HuH-7 (cell line): ENCODE measurements around the gene MELTF.

Source experiments
- DNase-seq: peaks from one replicate; pipeline ENCODE4 v3.0.0; 2011; ENCODE audit warnings: low spot score

MELTF gene

GRCh38 chr3:196994056-196994455 lies 35.6 kb downstream of the MELTF start:
- DNase-seq: no peak

DNA sequence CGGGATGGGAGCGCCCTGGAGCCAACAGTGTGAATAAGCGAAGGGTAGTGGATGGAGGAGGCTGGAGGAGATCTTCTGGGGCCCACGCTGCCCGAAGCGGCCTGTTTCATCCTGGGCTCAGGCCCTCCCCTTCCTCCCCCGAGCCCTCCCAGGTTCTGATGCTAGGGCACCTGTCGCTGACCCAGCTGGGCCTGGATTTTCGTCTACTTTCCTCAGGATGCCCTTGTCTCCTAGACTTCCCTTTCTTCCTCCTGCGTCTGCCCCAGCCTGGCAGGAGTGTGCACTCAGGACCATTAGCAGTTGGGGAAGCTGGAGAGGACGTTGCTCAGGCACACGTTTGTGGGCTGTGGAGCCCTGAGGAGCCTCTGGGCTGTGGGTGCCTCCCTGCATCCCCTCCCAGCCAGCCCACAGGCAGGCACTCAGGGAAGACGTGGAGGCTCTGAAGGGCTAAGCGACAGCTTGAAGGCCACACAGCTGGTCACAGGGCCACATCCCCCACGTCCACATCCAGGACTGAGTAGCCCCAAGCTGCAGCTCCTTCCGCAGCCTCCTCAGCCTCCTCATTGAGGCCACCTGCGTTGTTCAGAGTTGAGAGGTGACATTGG lies 37.1 kb downstream of the MELTF start:
- DNase-seq: no peak

GRCh38 chr3:196991581-196992460 lies 37.8 kb downstream of the MELTF start:
- DNase-seq: no peak

- DNase-seq: no peak
Observed at GRCh38 chr3:196990601-196991007, 39.0 kb downstream of the MELTF start.

- DNase-seq: no peak
Observed at GRCh38 chr3:196989721-196990262, 39.8 kb downstream of the MELTF start.

- DNase-seq: peak; percentile 79
Observed at GRCh38 chr3:196988241-196989029, 41.2 kb downstream of the MELTF start.

DNA sequence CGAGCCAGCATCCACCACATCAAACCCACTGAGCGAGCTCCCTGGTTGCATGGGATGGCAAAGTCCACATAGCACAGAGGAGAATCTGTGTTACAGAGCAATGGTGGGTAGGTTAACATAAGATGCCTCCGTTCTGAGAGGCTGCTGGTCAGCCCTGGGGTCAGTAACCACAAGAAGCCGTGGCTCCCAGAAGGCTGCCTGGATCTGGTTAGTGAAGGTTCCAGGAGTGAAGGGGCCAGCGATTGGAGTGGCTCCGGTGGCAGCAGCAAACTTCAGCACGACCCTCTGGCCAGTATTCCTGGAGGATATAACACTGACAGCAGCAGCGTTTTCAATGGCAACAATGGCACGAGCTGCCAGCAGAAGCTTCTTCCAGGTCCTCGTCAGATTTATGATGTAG lies 42.6 kb downstream of the MELTF start:
- no peak for DNase-seq

GRCh38 chr3:196985954-196986885 lies 43.4 kb downstream of the MELTF start:
- DNase-seq: no peak

DNA sequence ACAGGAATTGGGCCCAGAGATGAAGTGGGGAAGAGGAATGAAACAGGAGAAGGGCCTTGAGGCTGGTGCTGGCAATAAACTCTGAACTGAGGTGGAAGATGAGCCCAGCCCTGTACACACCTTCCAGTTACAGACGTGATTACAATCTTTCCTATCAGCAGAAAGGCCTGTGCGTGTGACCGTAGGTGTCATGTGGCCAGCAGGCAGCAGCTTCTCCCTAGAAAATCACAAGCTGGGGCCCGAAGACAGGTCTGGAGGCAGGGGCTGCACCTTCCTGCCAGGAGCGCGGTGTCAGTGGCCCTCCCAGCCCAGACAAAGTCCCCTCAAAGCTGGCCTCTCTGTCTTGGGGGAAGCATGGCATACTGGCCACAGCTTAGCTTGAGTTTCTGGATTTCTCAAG lies 44.3 kb downstream of the MELTF start:
- DNase-seq: no peak

- no peak for DNase-seq
Observed at GRCh38 chr3:196983186-196983585, 46.4 kb downstream of the MELTF start.

DNA sequence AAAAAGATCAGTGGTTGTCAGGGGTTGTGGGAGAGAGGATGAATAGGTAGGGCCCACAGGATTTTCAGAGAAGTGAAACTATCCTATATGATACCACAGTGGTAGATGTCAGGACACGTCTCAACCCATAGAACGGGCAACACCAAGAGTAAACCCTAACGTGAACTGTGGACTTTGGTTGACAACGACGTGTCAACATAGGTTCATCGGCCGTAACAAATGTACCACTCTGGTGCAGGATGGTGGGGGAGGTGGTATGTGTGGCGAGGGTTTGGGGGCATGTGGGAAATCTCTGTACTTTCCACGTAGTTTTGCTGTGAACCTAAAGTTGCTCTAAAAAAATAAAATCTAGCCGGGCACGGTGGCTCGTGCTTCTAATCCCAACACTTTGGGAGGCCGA lies 48.0 kb downstream of the MELTF start:
- no peak for DNase-seq

DNA sequence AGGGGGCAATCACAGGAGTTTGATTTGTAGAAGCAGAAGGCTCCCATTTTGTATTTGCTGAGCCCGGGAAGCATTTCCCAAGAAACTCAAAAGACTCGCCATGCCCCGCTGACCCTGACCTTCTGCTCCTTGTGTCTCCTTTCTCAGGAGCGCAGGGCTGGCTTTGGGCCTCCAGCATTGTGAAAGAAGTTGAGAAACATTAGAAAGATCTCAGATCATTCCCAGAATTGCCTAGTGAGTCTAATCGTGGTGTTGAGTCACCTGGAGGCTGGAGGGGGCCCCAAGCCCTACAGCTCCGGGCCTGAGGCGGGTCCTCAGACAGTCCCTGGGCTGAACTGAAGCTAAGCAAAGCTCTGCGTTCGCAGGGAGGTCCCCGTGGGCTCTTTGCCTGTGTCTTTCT lies 50.1 kb downstream of the MELTF start:
- DNase-seq: no peak

- no peak for DNase-seq
Observed at GRCh38 chr3:196976941-196977340, 52.7 kb downstream of the MELTF start.

DNA sequence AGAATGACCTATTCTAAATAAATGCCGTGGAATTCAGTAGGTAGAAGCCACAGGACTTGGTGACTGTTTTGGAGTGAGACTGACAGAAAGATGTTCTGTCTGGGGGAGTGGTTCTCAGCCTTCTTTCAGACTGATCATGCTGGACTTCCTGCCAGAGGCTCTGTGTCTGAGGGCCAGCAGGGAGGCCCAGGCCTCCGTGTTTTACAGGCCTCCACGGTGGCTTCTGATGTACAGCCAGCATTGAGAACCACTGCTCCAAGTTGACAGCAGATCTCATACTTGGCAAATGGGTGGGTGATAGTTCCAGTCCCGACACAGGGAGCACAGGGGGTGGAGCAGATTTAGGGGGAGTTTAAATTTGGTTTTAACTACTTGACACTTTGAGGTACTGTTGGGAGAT lies 54.3 kb downstream of the MELTF start:
- DNase-seq: no peak

DNA sequence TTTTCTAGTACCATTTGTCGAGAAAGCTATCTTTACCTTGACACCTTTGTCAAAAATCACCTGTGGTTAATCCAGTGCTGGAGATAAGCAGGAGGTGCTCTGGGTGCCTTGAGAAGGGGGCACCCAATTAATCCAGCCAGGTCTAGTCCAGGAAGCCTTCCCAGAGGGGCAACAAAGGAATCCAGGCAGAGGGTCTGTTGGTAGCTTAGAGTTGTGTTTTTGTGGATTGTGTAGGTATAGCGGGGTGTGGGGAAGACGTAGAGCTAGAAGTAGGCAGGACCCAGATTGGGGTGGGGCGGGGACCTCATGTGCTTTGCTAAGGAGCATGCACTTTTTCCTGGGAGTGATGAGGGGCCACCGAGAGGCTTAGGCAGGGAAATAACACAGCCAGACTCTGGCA lies 55.0 kb downstream of the MELTF start:
- DNase-seq: no peak

DNA sequence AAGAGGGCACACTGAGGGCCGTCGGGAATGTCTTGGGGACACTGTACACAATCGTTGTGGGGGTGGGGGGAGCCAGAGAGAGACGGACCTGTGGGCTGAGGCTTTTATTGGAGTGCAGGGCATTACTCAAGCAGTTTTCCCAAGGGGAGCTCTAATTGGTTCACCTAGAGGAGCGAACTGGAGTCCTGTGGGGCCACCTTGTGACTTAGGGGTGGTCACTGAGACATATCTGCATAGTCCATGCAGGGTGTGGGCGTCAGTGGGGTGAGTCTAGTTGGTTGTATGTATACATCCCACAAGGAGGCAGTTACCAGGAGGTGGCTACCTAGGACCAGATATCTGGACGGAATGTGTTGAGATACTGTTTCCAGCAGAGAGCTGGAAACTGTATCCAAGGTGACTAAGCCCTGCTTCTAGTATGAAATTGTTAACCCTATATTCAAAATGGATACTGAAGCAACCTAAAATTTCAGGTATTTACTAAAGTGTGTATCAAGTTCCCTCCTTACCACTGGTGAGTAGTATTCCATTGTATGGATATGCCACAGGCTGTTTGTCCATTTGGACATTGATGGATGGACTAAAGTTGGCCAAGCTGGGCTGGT lies 58.4 kb downstream of the MELTF start:
- no peak for DNase-seq

GRCh38 chr3:196970547-196971093 lies 59.0 kb downstream of the MELTF start:
- no peak for DNase-seq

GRCh38 chr3:196969660-196970546 lies 59.7 kb downstream of the MELTF start:
- peak; percentile 83 for DNase-seq

GRCh38 chr3:196969134-196969659 lies 60.4 kb downstream of the MELTF start:
- DNase-seq: no peak
